Neural cell (in vitro differentiated cells): ENCODE data around the gene BCAN. TPM values are rescaled to one million over a fixed set of nuclear protein-coding genes. Genes with fewer than 3 reads are reported as not detected.

ENCODE experiments used
- H2AFZ ChIP-seq: fragments of 200-600, 300-800 bp; sonication (generic), shearing (Covaris generic); 2 replicates; pipeline ENCODE4 v1.6.0; 2014; ENCODE audit warnings: low read depth, mild to moderate bottlenecking, antibody characterized with exemption, low read length, moderate library complexity
- H3F3A ChIP-seq: fragments of 200-600 bp; shearing (Covaris generic); 2 replicates; pipeline ENCODE4 v1.6.1; 2016; ENCODE audit warnings: mild to moderate bottlenecking, moderate library complexity, mixed read lengths, antibody characterized with exemption, low read length; ENCODE audit not compliant: insufficient read depth, poor library complexity, severe bottlenecking
- H3K27ac ChIP-seq: fragments of 200-600, 300-800 bp; sonication (generic), shearing (Covaris generic); 2 replicates; pipeline ENCODE4 v1.5.1; 2014; ENCODE audit warnings: mild to moderate bottlenecking, low read length, moderate library complexity
- H3K27me3 ChIP-seq: fragments of 300-800, 200-600 bp; sonication (generic), shearing (Covaris generic); 2 replicates; pipeline ENCODE4 v1.6.0; 2014; ENCODE audit warnings: mild to moderate bottlenecking, low read depth, low read length, moderate library complexity; ENCODE audit not compliant: insufficient read depth
- H3K36me3 ChIP-seq: fragments of 300-800, 200-600 bp; sonication (generic), shearing (Covaris generic); 2 replicates; pipeline ENCODE4 v1.5.1; 2014; ENCODE audit warnings: mild to moderate bottlenecking, antibody characterized with exemption, low read length, moderate library complexity; ENCODE audit not compliant: insufficient read depth
- H3K4me2 ChIP-seq: fragments of 300-800, 200-600 bp; sonication (generic), shearing (Covaris generic); 2 replicates; pipeline ENCODE4 v1.6.0; 2014; ENCODE audit warnings: mild to moderate bottlenecking, low read length
- H3K4me3 ChIP-seq: fragments of 300-800, 200-600 bp; sonication (generic), shearing (Covaris generic); 2 replicates; pipeline ENCODE4 v1.5.1; 2014; ENCODE audit warnings: mild to moderate bottlenecking, low read length, moderate library complexity
- H3K79me2 ChIP-seq: fragments of 200-600 bp; shearing (Covaris generic); replicated peaks from 2 replicates; pipeline ENCODE4 v1.6.0; 2014; ENCODE audit warnings: mild to moderate bottlenecking, low read length, moderate library complexity; ENCODE audit not compliant: insufficient read depth
- H3K9ac ChIP-seq: fragments of 300-800, 200-600 bp; sonication (generic), shearing (Covaris generic); 2 replicates; pipeline ENCODE4 v1.6.1; 2016; ENCODE audit warnings: mild to moderate bottlenecking, low read length, mixed read lengths
- H3K9me2 ChIP-seq: fragments of 200-600 bp; shearing (Covaris generic); 2 replicates; pipeline ENCODE4 v1.6.1; 2016; ENCODE audit warnings: mild to moderate bottlenecking, low read length, mixed read lengths; ENCODE audit not compliant: insufficient read depth
- H3K9me3 ChIP-seq: fragments of 200-600, 300-800 bp; sonication (generic), shearing (Covaris generic); 2 replicates; pipeline ENCODE4 v1.6.1; 2016; ENCODE audit warnings: mild to moderate bottlenecking, mixed run types, low read length, moderate library complexity, mixed read lengths
- H4K20me1 ChIP-seq: fragments of 200-600 bp; shearing (Covaris generic); 2 replicates; pipeline ENCODE4 v1.6.1; 2016; ENCODE audit warnings: mild to moderate bottlenecking, mixed run types; ENCODE audit not compliant: insufficient read depth
- EP300 ChIP-seq: fragments of 450-650 bp; conservative IDR thresholded peaks from 2 replicates; pipeline ENCODE4 v1.6.1; 2014; ENCODE audit warnings: antibody characterized with exemption, mild to moderate bottlenecking, moderate library complexity; ENCODE audit not compliant: poor library complexity, severe bottlenecking
- EZH2 ChIP-seq: fragments of 200-600, 300-800 bp; shearing (Covaris generic), sonication (generic); IDR thresholded peaks from 2 replicates; pipeline ENCODE4 v1.6.1; 2014; ENCODE audit warnings: antibody characterized with exemption, low read length, borderline replicate concordance, mild to moderate bottlenecking; ENCODE audit not compliant: insufficient read depth, poor library complexity, severe bottlenecking
- MXI1 ChIP-seq: fragments of 450-650 bp; conservative IDR thresholded peaks from 2 replicates; pipeline ENCODE4 v1.6.1; 2014; ENCODE audit warnings: antibody characterized with exemption, mild to moderate bottlenecking; ENCODE audit not compliant: poor library complexity, severe bottlenecking
- POLR2AphosphoS5 ChIP-seq: IDR thresholded peaks from 2 replicates; pipeline ENCODE4 v1.6.1; 2012
- RAD21 ChIP-seq: fragments of 450-650 bp; conservative IDR thresholded peaks from 2 replicates; pipeline ENCODE4 v1.6.1; 2014; ENCODE audit warnings: antibody characterized with exemption, mild to moderate bottlenecking, moderate library complexity
- SMC3 ChIP-seq: fragments of 450-650 bp; conservative IDR thresholded peaks from 2 replicates; pipeline ENCODE4 v1.6.1; 2014; ENCODE audit warnings: antibody characterized with exemption, mild to moderate bottlenecking, moderate library complexity; ENCODE audit not compliant: poor library complexity
- TAF1 ChIP-seq: IDR thresholded peaks from 2 replicates; pipeline ENCODE4 v1.6.1; 2012; ENCODE audit warnings: low read depth
- polyA plus RNA-seq: library from polyadenylated mRNA; depleted of rRNA; stranded (reverse); fragments of >200 nt; gene quantifications from 2 replicates; pipeline ENCODE4 v1.2.3, GENCODE V29; 2014
- TF ChIP-seq, protein P1 (sequence below): IDR thresholded peaks from 2 replicates; pipeline ENCODE4 v1.6.1; 2012; ENCODE audit warnings: borderline replicate concordance
- TF ChIP-seq, protein P2 (sequence below): fragments of 450-650 bp; IDR thresholded peaks from 2 replicates; pipeline ENCODE4 v1.5.1; 2014; ENCODE audit warnings: antibody characterized with exemption, mild to moderate bottlenecking, moderate library complexity; ENCODE audit not compliant: poor library complexity, severe bottlenecking

BCAN gene
- polyA plus RNA-seq, 1 donor from 2014 or later: not detected

- Histone ChIP-seq H3K36me3 (no peaks in the 10 kb centered on the region), H4K20me1 (no peaks in the 10 kb centered on the region), H2AFZ (no peak overlapping the region), H3K9ac (no peak overlapping the region), H3K27ac (no peak overlapping the region), H3K9me2 (no peaks in the 10 kb centered on the region), H3K79me2 (peaks cover 7% of the 10 kb centered on the region), H3K27me3 (no peaks in the 10 kb centered on the region), H3K4me2 (no peak overlapping the region), H3K4me3 (no peak overlapping the region), H3F3A (no peaks in the 10 kb centered on the region), H3K9me3 (no peaks in the 10 kb centered on the region)
- TF ChIP-seq, protein P1, sequence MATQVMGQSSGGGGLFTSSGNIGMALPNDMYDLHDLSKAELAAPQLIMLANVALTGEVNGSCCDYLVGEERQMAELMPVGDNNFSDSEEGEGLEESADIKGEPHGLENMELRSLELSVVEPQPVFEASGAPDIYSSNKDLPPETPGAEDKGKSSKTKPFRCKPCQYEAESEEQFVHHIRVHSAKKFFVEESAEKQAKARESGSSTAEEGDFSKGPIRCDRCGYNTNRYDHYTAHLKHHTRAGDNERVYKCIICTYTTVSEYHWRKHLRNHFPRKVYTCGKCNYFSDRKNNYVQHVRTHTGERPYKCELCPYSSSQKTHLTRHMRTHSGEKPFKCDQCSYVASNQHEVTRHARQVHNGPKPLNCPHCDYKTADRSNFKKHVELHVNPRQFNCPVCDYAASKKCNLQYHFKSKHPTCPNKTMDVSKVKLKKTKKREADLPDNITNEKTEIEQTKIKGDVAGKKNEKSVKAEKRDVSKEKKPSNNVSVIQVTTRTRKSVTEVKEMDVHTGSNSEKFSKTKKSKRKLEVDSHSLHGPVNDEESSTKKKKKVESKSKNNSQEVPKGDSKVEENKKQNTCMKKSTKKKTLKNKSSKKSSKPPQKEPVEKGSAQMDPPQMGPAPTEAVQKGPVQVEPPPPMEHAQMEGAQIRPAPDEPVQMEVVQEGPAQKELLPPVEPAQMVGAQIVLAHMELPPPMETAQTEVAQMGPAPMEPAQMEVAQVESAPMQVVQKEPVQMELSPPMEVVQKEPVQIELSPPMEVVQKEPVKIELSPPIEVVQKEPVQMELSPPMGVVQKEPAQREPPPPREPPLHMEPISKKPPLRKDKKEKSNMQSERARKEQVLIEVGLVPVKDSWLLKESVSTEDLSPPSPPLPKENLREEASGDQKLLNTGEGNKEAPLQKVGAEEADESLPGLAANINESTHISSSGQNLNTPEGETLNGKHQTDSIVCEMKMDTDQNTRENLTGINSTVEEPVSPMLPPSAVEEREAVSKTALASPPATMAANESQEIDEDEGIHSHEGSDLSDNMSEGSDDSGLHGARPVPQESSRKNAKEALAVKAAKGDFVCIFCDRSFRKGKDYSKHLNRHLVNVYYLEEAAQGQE: no peak
- TF ChIP-seq MXI1 (no peak), SMC3 (no peak), TAF1 (no peak), POLR2AphosphoS5 (no peak), RAD21 (no peak), EZH2 (no peak), EP300 (no peak)
- TF ChIP-seq, protein P2, sequence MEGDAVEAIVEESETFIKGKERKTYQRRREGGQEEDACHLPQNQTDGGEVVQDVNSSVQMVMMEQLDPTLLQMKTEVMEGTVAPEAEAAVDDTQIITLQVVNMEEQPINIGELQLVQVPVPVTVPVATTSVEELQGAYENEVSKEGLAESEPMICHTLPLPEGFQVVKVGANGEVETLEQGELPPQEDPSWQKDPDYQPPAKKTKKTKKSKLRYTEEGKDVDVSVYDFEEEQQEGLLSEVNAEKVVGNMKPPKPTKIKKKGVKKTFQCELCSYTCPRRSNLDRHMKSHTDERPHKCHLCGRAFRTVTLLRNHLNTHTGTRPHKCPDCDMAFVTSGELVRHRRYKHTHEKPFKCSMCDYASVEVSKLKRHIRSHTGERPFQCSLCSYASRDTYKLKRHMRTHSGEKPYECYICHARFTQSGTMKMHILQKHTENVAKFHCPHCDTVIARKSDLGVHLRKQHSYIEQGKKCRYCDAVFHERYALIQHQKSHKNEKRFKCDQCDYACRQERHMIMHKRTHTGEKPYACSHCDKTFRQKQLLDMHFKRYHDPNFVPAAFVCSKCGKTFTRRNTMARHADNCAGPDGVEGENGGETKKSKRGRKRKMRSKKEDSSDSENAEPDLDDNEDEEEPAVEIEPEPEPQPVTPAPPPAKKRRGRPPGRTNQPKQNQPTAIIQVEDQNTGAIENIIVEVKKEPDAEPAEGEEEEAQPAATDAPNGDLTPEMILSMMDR: no peak
Measured at GRCh38 chr1:156682166-156682890, 40.4 kb downstream of the BCAN start.

- TF ChIP-seq, protein P2: no peak
- no peak for TF ChIP-seq RAD21
- no peak for TF ChIP-seq SMC3
- TF ChIP-seq TAF1: no peak
- TF ChIP-seq, protein P1: no peak
- TF ChIP-seq EZH2: no peak
- H3K79me2 ChIP-seq: no peaks in the 10 kb centered on the region
Measured at GRCh38 chr1:156684227-156684782, 42.4 kb downstream of the BCAN start.

More at GRCh38 chr1:156684227-156684782, 42.4 kb downstream of the BCAN start:
- Histone ChIP-seq H3K36me3 (no peaks in the 10 kb centered on the region), H3K4me2 (no peak overlapping the region), H4K20me1 (no peaks in the 10 kb centered on the region), H3K9ac (no peak overlapping the region), H3K9me3 (no peaks in the 10 kb centered on the region), H3K27ac (no peak overlapping the region), H2AFZ (no peak overlapping the region), H3K9me2 (no peaks in the 10 kb centered on the region), H3K4me3 (no peak overlapping the region), H3F3A (no peaks in the 10 kb centered on the region), H3K27me3 (no peaks in the 10 kb centered on the region)
